AG09319 (cell line): ENCODE measurements around the gene ELOF1.

ENCODE experiments used
- DNase-seq: peaks from one replicate; pipeline ENCODE4 v3.0.0-alpha.2; 2010; ENCODE audit warnings: low read depth; ENCODE audit errors: extremely low read depth
- TF ChIP-seq, protein P1 (sequence below): IDR thresholded peaks from 2 replicates; pipeline ENCODE4 v1.5.1; 2011; ENCODE audit warnings: low read depth, mild to moderate bottlenecking, inconsistent platforms, low read length, moderate library complexity

The ELOF1 gene

DNA sequence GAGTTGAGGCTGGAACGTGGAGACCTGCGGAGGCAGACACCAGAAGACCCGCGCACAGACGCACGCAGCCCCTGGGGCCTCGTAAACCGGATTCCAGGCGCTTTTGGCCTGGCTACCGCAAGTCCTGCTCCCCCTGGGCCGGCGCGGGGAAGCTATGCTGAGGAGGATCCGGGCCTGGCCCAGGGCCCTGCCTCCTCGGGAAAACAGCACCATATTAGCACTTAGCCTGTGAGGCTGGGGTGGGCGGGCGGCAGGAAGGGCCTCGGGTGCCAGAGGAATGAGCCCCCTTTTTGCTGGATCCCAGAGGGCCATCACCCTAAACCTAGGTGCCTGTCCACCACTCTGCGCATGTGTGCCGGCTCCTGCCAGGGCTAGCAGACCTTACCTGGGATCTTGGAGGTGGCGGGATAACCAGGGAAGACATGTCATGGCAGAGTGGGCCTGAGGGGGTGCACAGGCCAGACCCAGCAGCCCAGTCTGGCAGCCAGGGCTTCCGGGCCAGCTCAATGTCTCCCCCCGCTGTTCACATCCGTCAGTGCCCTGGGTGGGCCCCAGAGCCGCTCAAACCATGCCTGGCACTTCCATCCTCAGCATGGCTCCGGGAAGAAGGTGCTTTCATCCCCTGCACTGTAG is 7.3 kb downstream of the ELOF1 start:
- TF ChIP-seq, protein P1, sequence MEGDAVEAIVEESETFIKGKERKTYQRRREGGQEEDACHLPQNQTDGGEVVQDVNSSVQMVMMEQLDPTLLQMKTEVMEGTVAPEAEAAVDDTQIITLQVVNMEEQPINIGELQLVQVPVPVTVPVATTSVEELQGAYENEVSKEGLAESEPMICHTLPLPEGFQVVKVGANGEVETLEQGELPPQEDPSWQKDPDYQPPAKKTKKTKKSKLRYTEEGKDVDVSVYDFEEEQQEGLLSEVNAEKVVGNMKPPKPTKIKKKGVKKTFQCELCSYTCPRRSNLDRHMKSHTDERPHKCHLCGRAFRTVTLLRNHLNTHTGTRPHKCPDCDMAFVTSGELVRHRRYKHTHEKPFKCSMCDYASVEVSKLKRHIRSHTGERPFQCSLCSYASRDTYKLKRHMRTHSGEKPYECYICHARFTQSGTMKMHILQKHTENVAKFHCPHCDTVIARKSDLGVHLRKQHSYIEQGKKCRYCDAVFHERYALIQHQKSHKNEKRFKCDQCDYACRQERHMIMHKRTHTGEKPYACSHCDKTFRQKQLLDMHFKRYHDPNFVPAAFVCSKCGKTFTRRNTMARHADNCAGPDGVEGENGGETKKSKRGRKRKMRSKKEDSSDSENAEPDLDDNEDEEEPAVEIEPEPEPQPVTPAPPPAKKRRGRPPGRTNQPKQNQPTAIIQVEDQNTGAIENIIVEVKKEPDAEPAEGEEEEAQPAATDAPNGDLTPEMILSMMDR = peak; percentile 24
- DNase-seq = no peak

DNA sequence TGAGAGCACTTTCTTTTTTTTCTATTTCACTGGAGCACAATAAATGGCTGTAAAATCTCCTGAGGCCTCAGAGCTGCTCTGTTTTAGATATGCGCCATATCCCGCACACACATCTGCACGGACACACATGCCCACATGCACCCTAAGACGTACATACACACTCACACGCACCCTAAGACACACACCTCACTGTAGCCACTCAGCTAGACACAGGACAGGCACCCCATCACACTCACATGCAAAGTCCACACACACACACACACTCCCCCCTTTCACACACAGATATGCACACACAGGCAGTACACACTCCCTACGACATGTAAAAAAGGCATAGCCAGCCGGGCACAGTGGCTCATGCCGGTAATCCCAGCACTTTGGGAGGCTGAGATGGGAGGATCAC is 8.8 kb downstream of the ELOF1 start:
- no peak for DNase-seq
- TF ChIP-seq, protein P1 = no peak

DNA sequence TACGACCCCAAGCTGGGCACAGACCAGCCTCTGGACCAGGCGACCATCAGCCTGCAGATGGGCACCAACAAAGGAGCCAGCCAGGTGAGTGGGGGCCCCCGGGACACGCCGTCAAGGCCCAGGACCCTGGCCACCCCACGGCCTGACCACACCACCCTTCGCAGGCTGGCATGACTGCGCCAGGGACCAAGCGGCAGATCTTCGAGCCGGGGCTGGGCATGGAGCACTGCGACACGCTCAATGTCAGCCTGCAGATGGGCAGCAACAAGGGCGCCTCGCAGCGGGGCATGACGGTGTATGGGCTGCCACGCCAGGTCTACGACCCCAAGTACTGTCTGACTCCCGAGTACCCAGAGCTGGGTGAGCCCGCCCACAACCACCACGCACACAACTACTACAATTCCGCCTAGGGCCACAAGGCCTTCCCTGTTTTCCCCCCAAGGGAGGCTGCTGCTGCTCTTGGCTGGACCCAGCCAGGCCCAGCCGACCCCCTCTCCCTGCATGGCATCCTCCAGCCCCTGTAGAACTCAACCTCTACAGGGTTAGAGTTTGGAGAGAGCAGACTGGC is 9.6 kb downstream of the ELOF1 start:
- DNase-seq = no peak
- TF ChIP-seq, protein P1 = no peak

DNA sequence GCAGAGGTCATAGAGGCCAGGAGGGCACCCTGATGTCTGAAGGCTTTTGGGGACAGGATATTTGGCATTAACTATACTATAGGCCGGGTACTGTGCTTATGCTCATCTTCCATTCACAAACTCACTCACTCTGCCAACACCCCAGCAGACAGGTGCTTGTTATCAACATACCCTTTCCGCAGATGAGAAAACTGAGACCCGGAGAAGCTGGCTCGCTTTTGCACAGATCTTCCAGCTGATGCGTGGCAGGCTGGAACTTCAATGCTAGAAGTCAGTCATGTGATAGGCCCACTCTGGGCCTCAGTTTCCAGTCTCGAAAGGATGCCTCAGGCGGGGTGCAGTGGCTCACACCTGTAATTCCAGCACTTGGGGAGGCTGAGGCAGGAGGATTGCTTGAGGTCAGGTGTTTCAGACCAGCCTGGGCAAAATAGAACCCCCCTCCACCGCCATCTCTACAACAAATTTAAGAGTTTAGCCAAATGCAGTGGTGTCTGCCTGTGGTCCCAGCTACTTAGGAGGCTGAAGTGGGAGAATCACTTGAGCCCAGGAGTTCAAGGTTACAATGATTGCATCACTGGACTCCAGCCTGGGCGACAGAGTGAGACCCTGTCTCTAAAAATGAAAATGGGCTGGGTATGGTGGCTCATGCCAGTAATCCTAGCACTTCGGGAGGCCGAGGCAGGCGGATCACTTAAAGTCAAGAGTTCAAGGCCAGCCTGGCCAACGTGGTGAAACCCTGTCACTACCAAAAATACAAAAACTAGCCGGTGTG is 10.9 kb downstream of the ELOF1 start:
- TF ChIP-seq, protein P1 = no peak
- DNase-seq = no peak

DNA sequence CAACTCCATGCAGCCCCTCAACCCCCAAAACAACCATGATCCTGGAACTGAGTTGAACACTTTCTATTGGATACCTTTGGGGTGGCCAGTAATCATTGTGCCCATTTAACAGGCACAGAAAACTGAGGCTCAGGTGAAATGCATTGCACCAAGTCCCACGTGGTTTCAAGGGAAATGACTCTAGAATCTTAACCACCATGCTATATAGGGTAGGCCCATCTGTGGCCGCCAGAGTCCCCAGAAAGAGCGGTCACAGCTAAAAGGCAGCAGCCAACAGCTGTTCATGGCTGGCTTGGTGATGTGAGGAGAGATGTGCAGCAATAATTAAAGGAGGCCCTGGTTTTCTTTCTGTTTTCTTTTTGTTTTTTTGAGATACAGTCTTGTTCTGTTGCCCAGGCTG is 17.8 kb downstream of the ELOF1 start:
- TF ChIP-seq, protein P1 = no peak
- no peak for DNase-seq

DNA sequence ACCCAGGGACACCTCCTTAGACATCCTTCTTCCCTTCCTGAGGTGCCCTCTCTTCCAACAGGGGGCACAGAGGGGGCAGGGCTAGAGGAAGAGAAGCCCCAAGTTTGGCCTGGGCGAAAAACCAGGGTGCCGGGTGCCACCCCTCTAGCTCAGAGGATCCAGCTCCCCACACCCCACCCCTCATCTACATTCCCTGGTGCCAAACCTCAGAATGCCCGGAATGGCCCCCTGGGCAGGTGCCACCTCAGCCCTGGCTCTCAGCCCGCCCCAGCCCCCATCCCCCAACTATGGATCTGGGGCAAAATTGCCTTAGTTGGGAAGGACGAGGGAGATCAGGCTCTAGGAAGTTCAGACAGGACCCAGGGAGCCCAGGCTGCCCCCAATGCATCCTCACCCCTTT is 18.4 kb downstream of the ELOF1 start:
- TF ChIP-seq, protein P1 = no peak
- no peak for DNase-seq
